Measurements from ENCODE around the gene CACNG1.

DNA sequence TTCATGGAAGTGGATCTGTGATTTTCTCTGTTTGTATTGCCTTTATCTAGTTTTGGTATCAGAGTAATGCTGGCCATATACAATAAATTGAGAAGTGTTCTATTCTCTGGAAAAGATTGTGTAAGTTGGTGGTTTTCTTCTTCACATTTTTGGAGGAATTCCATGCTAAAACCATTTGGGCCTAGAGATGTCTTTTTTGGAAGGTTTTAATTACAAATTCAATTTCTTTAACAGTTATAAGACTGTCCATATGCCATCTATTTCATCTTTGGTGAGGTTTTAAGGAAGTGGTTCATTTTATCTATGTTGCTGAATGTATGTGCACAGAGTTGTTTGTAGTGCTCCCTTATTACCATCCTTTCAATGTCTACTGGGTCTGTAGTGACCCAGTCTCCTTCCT lies 46.0 kb downstream of the CACNG1 start:
- TF ChIP-seq, protein P1, sequence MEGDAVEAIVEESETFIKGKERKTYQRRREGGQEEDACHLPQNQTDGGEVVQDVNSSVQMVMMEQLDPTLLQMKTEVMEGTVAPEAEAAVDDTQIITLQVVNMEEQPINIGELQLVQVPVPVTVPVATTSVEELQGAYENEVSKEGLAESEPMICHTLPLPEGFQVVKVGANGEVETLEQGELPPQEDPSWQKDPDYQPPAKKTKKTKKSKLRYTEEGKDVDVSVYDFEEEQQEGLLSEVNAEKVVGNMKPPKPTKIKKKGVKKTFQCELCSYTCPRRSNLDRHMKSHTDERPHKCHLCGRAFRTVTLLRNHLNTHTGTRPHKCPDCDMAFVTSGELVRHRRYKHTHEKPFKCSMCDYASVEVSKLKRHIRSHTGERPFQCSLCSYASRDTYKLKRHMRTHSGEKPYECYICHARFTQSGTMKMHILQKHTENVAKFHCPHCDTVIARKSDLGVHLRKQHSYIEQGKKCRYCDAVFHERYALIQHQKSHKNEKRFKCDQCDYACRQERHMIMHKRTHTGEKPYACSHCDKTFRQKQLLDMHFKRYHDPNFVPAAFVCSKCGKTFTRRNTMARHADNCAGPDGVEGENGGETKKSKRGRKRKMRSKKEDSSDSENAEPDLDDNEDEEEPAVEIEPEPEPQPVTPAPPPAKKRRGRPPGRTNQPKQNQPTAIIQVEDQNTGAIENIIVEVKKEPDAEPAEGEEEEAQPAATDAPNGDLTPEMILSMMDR (conservative IDR thresholded peaks at IDR 0.05) = no peak
- no peak for TF ChIP-seq EZH2 (IDR thresholded peaks at IDR 0.05; ENCODE audit: low read depth)
